HG03520 (cell line): ENCODE data around the gene ACTR1A.

ENCODE experiments used
- ATAC-seq: cut with Tn5 transposase; IDR thresholded peaks from one replicate; pipeline ENCODE4 v1.9.1; 2021; ENCODE audit warnings: mild to moderate bottlenecking, moderate library complexity; ENCODE audit not compliant: unreplicated experiment

The ACTR1A gene

GRCh38 chr10:102491136-102491535 is 11.4 kb downstream of the ACTR1A start:
- no peak for ATAC-seq

- no peak for ATAC-seq
These were observed 17.3 kb downstream of the ACTR1A start for GRCh38 chr10:102485093-102485784.

DNA sequence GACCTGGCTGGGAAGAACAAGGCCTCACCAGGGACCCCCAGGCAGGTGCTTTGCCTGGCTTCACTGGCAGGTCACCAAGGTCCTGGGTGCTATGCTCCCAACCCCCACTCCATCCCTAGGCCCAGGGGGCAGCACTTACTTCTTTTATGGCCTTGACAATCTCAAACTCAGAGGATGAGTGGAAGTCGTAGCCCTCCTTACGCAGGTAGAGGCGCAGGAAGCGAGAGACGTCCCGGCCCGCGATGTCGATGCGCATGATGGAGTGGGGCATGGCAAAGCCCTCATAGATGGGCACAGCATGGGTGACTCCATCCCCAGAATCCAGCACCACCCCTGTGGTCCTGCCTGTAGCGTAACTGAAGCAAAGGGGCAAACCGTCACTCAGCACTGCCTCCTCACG is 18.5 kb downstream of the ACTR1A start:
- ATAC-seq = no peak

GRCh38 chr10:102480396-102480795 is 22.1 kb downstream of the ACTR1A start:
- no peak for ATAC-seq

DNA sequence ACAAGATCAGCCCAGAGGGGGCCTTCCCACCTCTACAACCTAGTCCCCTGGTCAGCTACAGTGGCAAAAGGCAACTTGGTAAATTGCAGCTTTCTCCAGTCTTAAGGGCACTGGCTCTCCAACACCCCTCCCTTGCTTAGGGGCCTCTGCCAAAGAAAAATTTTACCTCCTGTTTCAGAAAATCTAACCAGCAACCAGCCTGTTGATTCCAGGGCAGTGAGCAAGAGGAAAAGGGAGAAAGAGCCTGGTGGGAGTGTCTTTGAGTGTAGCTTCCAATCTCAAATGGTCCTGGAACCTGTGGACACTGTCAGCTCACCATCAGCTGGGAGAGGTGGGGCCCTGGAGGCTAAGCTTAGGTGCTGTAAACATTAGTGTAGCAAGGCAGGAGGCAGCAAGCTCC is 22.9 kb downstream of the ACTR1A start:
- ATAC-seq = no peak

DNA sequence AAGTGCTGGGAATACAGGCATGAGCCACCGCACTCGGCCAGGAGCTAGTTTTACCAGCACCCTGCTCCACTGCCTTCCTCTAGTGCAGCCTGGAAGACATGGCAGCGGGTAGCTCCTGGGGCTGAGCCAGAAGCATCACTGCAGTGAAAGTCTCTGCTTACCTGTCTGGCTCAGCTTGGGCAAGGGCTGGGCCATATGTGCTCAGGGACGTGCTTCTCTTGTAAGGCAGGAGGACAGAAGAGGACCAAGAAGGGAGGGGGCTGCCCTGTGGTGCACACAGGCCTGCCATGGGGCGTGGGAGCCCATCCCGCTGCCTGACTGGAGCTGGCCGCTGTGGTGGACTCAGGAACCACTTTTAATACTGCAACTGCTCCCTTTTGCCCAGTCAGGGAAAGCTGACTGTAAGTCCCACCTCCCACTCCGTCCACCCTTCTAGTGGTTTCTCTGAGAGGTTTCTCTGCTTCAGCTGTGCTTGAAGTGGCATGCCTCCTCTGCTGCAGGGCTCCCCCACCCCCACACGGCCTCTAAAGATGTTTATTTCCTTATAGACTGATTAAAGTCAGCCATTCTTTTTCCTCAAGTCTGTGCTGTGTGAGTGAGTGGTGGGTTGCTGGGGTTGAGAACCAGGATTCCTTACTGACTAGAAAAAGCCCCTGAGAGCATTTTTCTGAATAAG is 25.9 kb downstream of the ACTR1A start:
- ATAC-seq = no peak

DNA sequence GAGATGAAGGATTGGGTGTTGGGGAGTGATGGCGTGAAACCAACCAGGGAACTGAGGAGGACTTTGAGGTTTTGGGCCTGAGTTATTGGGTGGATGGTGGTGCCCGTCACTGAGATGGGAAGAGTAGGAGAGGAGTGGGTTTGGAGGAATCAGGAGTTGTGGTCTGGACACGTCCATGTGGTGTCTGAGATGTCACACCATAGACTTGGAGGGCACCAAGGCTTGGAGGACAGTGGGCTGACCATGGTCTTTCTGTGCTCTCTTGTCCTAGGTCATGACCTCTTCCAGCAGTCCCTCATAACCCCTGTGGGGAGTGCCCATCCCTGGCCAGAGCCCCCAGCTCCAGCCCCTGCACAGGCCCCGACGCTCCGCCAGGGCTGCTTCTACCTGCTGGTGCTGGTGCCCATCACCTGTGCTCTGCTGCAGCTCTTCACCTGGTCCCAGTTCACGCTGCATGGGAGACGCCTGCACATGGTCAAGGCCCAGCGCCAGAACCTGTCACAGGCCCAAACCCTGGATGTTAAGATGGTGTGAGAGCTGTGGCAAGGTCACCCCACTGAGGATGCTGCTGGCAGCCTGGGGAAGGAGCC is 27.0 kb downstream of the ACTR1A start:
- ATAC-seq = no peak

GRCh38 chr10:102473445-102474331 is 28.8 kb downstream of the ACTR1A start:
- ATAC-seq = no peak

DNA sequence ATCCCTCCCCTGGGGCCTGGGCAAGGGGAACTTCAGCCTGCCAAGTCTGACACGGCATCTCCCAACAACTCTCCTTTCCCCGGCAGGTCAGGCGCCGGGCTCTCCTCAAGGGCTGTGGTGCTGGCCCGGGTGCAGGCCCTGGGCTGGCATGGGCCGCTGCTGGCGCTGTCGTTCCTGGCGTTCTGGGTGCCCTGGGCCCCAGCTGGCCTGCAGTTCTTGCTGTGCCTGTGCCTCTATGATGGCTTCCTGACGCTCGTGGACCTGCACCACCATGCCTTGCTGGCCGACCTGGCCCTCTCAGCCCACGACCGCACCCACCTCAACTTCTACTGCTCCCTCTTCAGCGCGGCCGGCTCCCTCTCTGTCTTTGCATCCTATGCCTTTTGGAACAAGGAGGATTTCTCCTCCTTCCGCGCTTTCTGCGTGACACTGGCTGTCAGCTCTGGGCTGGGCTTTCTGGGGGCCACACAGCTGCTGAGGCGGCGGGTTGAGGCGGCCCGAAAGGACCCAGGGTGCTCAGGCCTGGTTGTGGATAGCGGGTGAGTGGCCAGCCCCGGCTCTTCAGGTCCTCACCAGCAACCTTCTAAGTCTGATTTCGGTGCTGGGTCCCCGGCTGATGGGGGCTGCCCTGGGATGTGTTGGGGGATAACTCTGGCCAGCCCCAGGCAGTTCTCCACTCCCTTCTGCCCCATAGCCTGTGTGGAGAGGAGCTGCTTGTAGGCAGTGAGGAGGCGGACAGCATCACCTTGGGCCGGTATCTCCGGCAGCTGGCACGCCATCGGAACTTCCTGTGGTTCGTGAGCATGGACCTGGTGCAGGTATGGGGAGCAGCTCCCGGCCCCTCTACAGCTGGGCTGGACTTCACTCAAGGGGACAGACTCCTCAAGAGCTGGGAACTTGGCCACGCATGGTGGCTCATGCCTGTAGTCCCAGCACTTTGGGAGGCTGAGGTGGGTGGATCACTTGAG is 31.6 kb downstream of the ACTR1A start:
- no peak for ATAC-seq

DNA sequence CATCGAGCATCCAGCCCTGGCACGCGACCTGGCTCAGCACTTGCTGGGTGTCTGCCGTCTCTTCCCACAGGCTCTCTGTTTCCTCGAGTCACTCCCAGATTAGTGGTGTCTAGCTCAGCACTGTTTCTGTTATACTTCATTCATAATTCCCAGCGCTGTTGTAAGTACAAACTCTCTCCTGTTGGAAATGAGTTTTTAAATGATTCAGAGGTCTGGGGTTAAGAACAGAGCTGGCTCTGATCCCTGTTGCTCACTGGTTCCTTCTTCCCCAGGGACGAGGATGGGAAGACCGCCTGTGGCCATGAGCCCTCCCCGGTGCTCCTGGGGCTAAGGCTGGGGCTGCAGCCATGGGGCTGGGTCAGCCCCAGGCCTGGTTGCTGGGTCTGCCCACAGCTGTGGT is 33.8 kb downstream of the ACTR1A start:
- ATAC-seq = no peak

DNA sequence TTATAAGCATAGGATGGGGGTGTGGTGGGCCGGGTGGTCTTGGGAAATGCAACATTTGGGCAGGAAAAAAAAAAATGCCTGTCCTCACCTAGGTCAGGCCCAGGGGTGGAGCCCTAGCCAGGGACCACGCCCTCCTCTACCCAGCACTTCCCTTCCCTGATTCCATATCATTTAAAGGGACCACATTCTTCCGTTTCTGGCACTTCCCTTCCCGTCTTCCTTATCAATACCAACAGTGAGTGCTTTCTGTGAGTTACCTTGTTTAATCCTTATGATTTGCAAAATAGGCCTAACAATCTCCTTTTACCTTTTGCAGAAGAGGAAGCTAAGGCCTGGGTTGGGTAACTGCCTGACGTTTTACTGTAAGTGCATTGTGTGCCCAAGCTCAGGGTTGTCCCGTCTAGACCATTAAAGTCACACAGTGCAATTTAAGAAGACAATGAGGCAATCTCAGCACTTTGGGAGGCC is 34.5 kb downstream of the ACTR1A start:
- ATAC-seq = no peak

- ATAC-seq = no peak
These were observed 35.2 kb downstream of the ACTR1A start for GRCh38 chr10:102467318-102467717.

- no peak for ATAC-seq
These were observed 37.0 kb downstream of the ACTR1A start for GRCh38 chr10:102465466-102465865.

DNA sequence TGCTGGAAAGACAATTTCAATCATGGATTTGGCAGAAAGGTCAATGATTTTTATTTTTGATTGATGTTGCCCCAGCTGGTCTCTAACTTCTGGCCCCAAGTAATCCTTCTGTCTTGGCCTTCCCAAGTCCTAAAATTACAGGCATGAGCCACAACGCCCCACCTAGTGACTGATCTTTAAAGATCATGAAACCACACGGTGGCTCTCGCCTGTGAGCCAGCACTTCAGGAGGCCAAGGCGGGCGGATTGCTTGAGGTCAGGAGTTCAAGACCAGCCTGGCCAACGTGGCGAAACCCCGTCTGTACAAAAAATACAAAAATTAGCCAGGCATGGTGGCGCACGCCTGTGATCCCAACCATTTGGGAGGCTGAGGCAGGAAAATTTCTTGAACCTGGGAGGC is 38.5 kb downstream of the ACTR1A start:
- ATAC-seq = no peak

DNA sequence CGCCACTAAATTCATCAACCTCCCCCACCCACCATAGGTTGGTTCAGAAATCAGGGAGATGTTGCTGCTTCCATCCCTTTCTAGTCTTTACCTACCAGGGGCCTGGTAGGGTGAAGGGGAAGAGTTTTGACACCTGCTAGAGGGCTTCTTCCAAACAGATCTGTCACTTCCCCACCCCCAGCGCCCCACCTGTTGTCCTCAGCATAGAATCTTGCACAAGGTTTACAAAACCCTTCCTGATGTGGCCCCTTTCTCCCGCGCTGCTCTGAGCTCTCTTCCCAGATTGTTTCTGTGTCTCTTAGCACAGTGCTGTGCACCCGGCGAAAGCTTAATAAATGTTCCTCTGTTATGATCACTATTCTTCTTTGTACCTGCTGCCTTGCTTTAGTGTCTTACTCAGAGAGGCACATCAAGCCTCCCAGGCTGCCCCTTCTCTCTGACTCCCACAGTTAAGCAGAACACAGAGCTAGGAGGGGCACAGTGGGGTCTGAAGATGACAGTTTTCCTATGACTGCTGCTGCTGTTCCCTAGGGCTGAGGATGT is 39.9 kb downstream of the ACTR1A start:
- ATAC-seq = no peak

GRCh38 chr10:102461187-102462054 is 41.1 kb downstream of the ACTR1A start:
- peak; percentile 85 for ATAC-seq

GRCh38 chr10:102460836-102461186 is 41.7 kb downstream of the ACTR1A start:
- peak; percentile 19 for ATAC-seq

DNA sequence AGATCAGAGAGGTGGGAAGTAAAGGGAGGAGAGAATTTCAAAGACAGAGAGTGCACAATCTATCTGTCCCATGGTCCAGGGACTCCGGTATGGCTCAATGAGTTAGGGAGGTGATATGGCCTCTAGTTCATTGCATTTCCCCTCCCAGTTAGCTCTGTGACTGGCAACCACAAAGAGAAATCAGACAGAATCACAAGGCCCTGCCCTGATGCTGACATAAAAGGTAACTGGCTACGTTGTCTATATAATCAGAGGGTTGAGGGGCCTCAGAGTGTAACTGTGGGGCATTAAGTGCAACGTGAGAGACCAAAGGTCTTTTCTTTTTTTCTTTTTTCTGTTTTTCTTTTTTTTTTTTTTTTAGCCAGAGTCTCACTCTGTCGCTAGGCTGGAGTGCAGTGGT is 43.9 kb downstream of the ACTR1A start:
- no peak for ATAC-seq

DNA sequence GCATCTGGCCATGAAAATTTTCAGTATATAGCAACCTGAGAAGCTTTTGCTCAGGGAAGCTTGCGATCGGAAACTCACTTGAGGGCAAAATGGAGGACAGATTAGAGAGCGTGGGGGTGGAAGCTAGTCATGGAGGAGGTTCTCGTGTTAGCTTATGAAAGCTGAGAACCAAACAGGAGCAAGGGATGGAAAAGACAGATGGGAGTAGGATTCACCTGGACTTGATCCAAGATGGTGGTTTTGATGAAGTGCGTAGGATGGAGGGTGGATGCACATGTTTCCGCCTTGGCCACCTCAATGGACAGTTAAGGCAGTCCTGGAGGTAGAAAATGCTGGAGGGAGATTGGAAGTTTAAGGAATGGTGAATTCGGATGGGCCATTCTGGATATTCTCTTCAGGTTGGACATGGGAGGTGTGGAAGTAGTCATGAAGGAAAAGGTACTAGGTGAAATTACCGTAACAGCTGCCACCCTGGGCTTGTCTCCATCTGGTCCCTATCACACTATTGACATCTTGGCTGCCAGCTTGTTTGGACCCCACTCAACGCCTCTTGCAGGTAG is 44.8 kb downstream of the ACTR1A start:
- ATAC-seq = no peak
